Left lung (tissue), 10 donors: ENCODE results near the gene COX7B. TPM values are rescaled to one million over a fixed set of nuclear protein-coding genes. Genes with fewer than 3 reads are reported as not detected.

Experiments
- ATAC-seq: fragments of 200-7000 bp; cut with Tn5 transposase; one replicate; pipeline ENCODE4 v1.9.1; 2020; ENCODE audit warnings: moderate library complexity
- DNase-seq, 4 donors: peaks; one replicate each; pipeline ENCODE4 v3.0.0-alpha.2; 2013 to 2020
- H3K27ac ChIP-seq, 2 donors: fragments of 200-600 bp; sonication (generic) in 1 of 2; one replicate each; pipeline versions ENCODE4 v1.5.0 to v1.8.0; 2020 to 2021
- H3K27me3 ChIP-seq, 2 donors: fragments of 200-600 bp; sonication (generic) in 1 of 2; one replicate each; pipeline versions ENCODE4 v1.5.0 to v1.8.0; 2020 to 2021
- H3K36me3 ChIP-seq, 2 donors: fragments of 200-600 bp; sonication (generic) in 1 of 2; one replicate each; pipeline versions ENCODE4 v1.5.0 to v1.8.0; 2020 to 2021
- H3K4me1 ChIP-seq, 2 donors: fragments of 200-600 bp; one replicate each; pipeline ENCODE4 v1.8.0; 2021
- H3K4me3 ChIP-seq, 2 donors: fragments of 200-600 bp; sonication (generic) in 1 of 2; one replicate each; pipeline versions ENCODE4 v1.5.0 to v1.8.0; 2020 to 2021; ENCODE audit warnings: mild to moderate bottlenecking in 1 of 2
- H3K9me3 ChIP-seq, 2 donors: fragments of 200-600 bp; sonication (generic) in 1 of 2; one replicate each; pipeline versions ENCODE4 v1.5.0 to v1.8.0; 2020 to 2021
- CTCF ChIP-seq, 2 donors: fragments of 200-600 bp; sonication (generic) in 1 of 2; IDR thresholded peaks; one replicate each; pipeline versions ENCODE4 v1.5.0 to v1.8.0; 2021; ENCODE audit warnings: antibody characterized with exemption in 2 of 2
- intact Hi-C, 2 donors: fragments of 100-400 bp; cut with DNase I; formaldehyde crosslinking; loops; one replicate each; pipeline versions ENCODE4 v1.11.2 to v1.14.2; 2022
- polyA plus RNA-seq, 6 donors: library from polyadenylated mRNA; unstranded; fragments of 120-200 nt; gene quantifications; one replicate each; pipeline ENCODE4 v1.2.1, GENCODE V29; 2013; ENCODE audit not compliant: insufficient read length in 6 of 6
- total RNA-seq, 2 donors: library from RNA; stranded (reverse); fragmentation: NEBNext Ultra II Directional; extraction: Animal tissue kit (Norgen Biotek cat#: 25700); gene quantifications; one replicate each; pipeline ENCODE4 v1.2.1, GENCODE V29; 2021
- donor health status: DM: no; HTN: yes; CAD: no.
- donor health status: DM: no; HTN: no; CAD: no.

The COX7B gene
- total and polyA plus RNA-seq, 8 donors = 151 to 215 (median 183) TPM

- TF ChIP-seq CTCF (IDR thresholded peaks at IDR 0.05) = no peak
- no peak overlapping the region for H3K27ac ChIP-seq
- no peaks in the 10 kb centered on the region for H3K36me3 ChIP-seq
- intact Hi-C loops = no loop called here
- H3K4me3 ChIP-seq = no peak overlapping the region
- H3K4me1 ChIP-seq = peaks cover 0 to 10% of the 10 kb centered on the region in 2 donors
- no peaks in the 10 kb centered on the region for H3K27me3 ChIP-seq
- ATAC-seq (no peak), DNase-seq (no peak)
- no peaks in the 10 kb centered on the region for H3K9me3 ChIP-seq
Measured at GRCh38 chrX:77924320-77924859, 25.1 kb downstream of the COX7B start.

GRCh38 chrX:77925764-77926163, 26.5 kb downstream of the COX7B start:
- H3K4me3 ChIP-seq = no peak overlapping the region
- no peak overlapping the region for H3K27ac ChIP-seq
- H3K36me3 ChIP-seq = no peaks in the 10 kb centered on the region
- DNase-seq (no peak), ATAC-seq (no peak)
- intact Hi-C loops = no loop called here
- H3K9me3 ChIP-seq = no peaks in the 10 kb centered on the region
- TF ChIP-seq CTCF (IDR thresholded peaks at IDR 0.05) = no peak
- H3K4me1 ChIP-seq = peaks cover 0 to 10% of the 10 kb centered on the region in 2 donors
- H3K27me3 ChIP-seq = no peaks in the 10 kb centered on the region

GRCh38 chrX:77930581-77930980, 31.3 kb downstream of the COX7B start:
- H3K4me1 ChIP-seq = peaks cover 0 to 6% of the 10 kb centered on the region in 2 donors
- no peak for TF ChIP-seq CTCF (IDR thresholded peaks at IDR 0.05)
- no peaks in the 10 kb centered on the region for H3K36me3 ChIP-seq
- no peak overlapping the region for H3K27ac ChIP-seq
- no peaks in the 10 kb centered on the region for H3K27me3 ChIP-seq
- no peak overlapping the region for H3K4me3 ChIP-seq
- ATAC-seq (no peak), DNase-seq (no peak)
- no peaks in the 10 kb centered on the region for H3K9me3 ChIP-seq
- intact Hi-C loops = no loop called here

- no peak for ATAC-seq
- H3K4me1 ChIP-seq = no peaks in the 10 kb centered on the region
- no peaks in the 10 kb centered on the region for H3K9me3 ChIP-seq
- DNase-seq = no peak
- no peak for TF ChIP-seq CTCF (IDR thresholded peaks at IDR 0.05)
- H3K27ac ChIP-seq = no peak overlapping the region
- no peaks in the 10 kb centered on the region for H3K27me3 ChIP-seq
- intact Hi-C loops = no loop called here
- no peak overlapping the region for H3K4me3 ChIP-seq
- no peaks in the 10 kb centered on the region for H3K36me3 ChIP-seq
Measured at GRCh38 chrX:77935886-77936285, 36.6 kb downstream of the COX7B start.

GRCh38 chrX:77936299-77936698, 37.0 kb downstream of the COX7B start:
- Histone ChIP-seq H3K27ac (no peak overlapping the region), H3K9me3 (no peaks in the 10 kb centered on the region), H3K27me3 (no peaks in the 10 kb centered on the region), H3K4me1 (no peaks in the 10 kb centered on the region), H3K36me3 (no peaks in the 10 kb centered on the region), H3K4me3 (no peak overlapping the region)
- TF ChIP-seq CTCF (IDR thresholded peaks at IDR 0.05) = no peak
- DNase-seq (no peak), ATAC-seq (no peak)
- intact Hi-C loops = no loop called here
